Measurements from ENCODE around the gene CFAP92. TPM values are rescaled to one million over a fixed set of nuclear protein-coding genes. Genes with fewer than 3 reads are reported as not detected.
"Not testable (repeated sequence)": the region's sequence is repeated elsewhere in the genome, so short reads cannot be mapped to it uniquely, and the experiment has no call there.

The CFAP92 gene
- total RNA-seq, 1 experiment from 2014 or later, result 0.18 TPM

DNA sequence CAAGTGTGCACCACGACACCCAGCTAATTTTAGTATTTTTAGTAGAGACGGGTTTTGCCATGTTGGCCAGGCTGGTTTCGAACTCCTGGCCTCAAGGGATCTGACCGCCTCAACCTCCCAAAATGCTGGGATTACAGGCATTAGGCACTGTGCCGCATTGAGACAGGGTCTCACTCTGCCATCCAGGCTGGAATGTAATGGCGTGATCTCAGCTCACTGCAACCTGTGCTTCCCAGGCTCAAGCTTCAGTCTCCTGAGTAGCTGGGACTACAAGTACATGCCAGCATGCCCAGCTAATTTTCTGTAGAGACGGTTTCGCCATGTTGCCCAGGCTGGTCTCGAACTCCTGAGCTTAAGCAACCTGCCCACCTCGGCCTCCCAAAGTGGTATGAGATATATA is 62.8 kb downstream of the CFAP92 start:
- Histone ChIP-seq H3K4me3 (ENCODE audit: low read depth in 2 of 2, low read length in 2 of 2) (no peak overlapping the region), H3K4me1 (ENCODE audit: control insufficient read depth, insufficient read depth, low read length) (no peaks in the 10 kb centered on the region), H3K9me3 (ENCODE audit: control insufficient read depth, insufficient read depth, low read depth, low read length) (no peaks in the 10 kb centered on the region; the same call in 1 of the 2 replicates), H3K36me3 (ENCODE audit: control insufficient read depth, insufficient read depth, low read length) (no peaks in the 10 kb centered on the region), H3K27ac (ENCODE audit: low read length) (no peak overlapping the region), H3K27me3 (ENCODE audit: control insufficient read depth, insufficient read depth, low read length) (no peaks in the 10 kb centered on the region)
- intact Hi-C loops (cut with micrococcal nuclease; ENCODE audit: unreplicated experiment), result no loop called here
- DNase-seq (ENCODE audit: low read depth, low spot score), result no peak
- POLR2A ChIA-PET, result no interaction called here
- BruUV-seq (replicated peaks), result no TSS peak
- CTCF ChIA-PET, result no interaction called here
- in situ Hi-C loops (cut with HindIII; ENCODE audit: low pct_unique_long_range_greater_than_20kb, low sequenced_read_pairs), result no loop called here
- ATAC-seq, result no peak
- TF ChIP-seq SIN3A (IDR thresholded peaks at IDR 0.05; ENCODE audit: borderline replicate concordance, insufficient read depth, low read depth, low read length), result no peak
- TF ChIP-seq, protein P1, sequence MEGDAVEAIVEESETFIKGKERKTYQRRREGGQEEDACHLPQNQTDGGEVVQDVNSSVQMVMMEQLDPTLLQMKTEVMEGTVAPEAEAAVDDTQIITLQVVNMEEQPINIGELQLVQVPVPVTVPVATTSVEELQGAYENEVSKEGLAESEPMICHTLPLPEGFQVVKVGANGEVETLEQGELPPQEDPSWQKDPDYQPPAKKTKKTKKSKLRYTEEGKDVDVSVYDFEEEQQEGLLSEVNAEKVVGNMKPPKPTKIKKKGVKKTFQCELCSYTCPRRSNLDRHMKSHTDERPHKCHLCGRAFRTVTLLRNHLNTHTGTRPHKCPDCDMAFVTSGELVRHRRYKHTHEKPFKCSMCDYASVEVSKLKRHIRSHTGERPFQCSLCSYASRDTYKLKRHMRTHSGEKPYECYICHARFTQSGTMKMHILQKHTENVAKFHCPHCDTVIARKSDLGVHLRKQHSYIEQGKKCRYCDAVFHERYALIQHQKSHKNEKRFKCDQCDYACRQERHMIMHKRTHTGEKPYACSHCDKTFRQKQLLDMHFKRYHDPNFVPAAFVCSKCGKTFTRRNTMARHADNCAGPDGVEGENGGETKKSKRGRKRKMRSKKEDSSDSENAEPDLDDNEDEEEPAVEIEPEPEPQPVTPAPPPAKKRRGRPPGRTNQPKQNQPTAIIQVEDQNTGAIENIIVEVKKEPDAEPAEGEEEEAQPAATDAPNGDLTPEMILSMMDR (IDR thresholded peaks at IDR 0.05), result no peak
- no peak for TF ChIP-seq POLR2AphosphoS5 (IDR thresholded peaks at IDR 0.05; ENCODE audit: low read depth, low read length)
- TF ChIP-seq, protein P2, sequence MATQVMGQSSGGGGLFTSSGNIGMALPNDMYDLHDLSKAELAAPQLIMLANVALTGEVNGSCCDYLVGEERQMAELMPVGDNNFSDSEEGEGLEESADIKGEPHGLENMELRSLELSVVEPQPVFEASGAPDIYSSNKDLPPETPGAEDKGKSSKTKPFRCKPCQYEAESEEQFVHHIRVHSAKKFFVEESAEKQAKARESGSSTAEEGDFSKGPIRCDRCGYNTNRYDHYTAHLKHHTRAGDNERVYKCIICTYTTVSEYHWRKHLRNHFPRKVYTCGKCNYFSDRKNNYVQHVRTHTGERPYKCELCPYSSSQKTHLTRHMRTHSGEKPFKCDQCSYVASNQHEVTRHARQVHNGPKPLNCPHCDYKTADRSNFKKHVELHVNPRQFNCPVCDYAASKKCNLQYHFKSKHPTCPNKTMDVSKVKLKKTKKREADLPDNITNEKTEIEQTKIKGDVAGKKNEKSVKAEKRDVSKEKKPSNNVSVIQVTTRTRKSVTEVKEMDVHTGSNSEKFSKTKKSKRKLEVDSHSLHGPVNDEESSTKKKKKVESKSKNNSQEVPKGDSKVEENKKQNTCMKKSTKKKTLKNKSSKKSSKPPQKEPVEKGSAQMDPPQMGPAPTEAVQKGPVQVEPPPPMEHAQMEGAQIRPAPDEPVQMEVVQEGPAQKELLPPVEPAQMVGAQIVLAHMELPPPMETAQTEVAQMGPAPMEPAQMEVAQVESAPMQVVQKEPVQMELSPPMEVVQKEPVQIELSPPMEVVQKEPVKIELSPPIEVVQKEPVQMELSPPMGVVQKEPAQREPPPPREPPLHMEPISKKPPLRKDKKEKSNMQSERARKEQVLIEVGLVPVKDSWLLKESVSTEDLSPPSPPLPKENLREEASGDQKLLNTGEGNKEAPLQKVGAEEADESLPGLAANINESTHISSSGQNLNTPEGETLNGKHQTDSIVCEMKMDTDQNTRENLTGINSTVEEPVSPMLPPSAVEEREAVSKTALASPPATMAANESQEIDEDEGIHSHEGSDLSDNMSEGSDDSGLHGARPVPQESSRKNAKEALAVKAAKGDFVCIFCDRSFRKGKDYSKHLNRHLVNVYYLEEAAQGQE (IDR thresholded peaks at IDR 0.05; ENCODE audit: insufficient read depth in 1 of 2, low read depth in 2 of 2, low read length in 1 of 2), result no peak
- TF ChIP-seq TCF7L2 (IDR thresholded peaks at IDR 0.05; ENCODE audit: low read depth, low read length), result no peak

DNA sequence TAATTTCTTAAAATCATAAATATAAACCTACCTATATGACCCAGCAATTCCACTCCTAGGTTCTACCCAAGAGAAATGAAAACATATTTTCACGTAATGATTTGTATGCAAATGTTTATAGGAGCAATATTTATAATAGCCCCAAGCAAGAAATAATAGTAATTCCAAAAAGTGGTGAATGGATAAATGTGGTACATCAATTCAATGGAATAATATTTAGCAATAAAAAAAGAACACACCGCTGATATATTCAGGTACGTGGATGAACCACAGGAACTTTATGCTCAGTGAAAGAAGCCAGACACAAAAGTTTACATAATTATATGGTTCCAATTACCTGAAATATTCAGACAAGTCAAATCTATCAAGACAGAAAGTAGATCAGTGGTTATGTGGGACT is 64.5 kb downstream of the CFAP92 start:
- ATAC-seq (no peak), DNase-seq (ENCODE audit: low read depth, low spot score) (no peak)
- in situ Hi-C loops (cut with HindIII; ENCODE audit: low pct_unique_long_range_greater_than_20kb, low sequenced_read_pairs), result no loop called here
- no peaks in the 10 kb centered on the region for H3K27me3 ChIP-seq (ENCODE audit: control insufficient read depth, insufficient read depth, low read length)
- no peaks in the 10 kb centered on the region for H3K4me1 ChIP-seq (ENCODE audit: control insufficient read depth, insufficient read depth, low read length)
- BruUV-seq (replicated peaks), result no TSS peak
- H3K27ac ChIP-seq (ENCODE audit: low read length), result no peak overlapping the region
- H3K36me3 ChIP-seq (ENCODE audit: control insufficient read depth, insufficient read depth, low read length), result no peaks in the 10 kb centered on the region
- intact Hi-C loops (cut with micrococcal nuclease; ENCODE audit: unreplicated experiment), result no loop called here
- no peak overlapping the region for H3K4me3 ChIP-seq (ENCODE audit: low read depth in 2 of 2, low read length in 2 of 2)
- ChIA-PET POLR2A (no interaction called here), CTCF (interaction anchor here (0.6 kb wide), 1 partner anchor 11 kb away, joined by 4 read pairs; no protein-coding TSS in a partner anchor)
- peaks cover 13% of the 10 kb centered on the region; the same call in 1 of the 2 replicates for H3K9me3 ChIP-seq (ENCODE audit: control insufficient read depth, insufficient read depth, low read depth, low read length)
- TF ChIP-seq POLR2AphosphoS5 (IDR thresholded peaks at IDR 0.05; ENCODE audit: low read depth, low read length), result no peak
- no peak for TF ChIP-seq SIN3A (IDR thresholded peaks at IDR 0.05; ENCODE audit: borderline replicate concordance, insufficient read depth, low read depth, low read length)
- TF ChIP-seq, protein P1 (IDR thresholded peaks at IDR 0.05), result no peak
- TF ChIP-seq, protein P2 (IDR thresholded peaks at IDR 0.05; ENCODE audit: insufficient read depth in 1 of 2, low read depth in 2 of 2, low read length in 1 of 2), result no peak
- TF ChIP-seq TCF7L2 (IDR thresholded peaks at IDR 0.05; ENCODE audit: low read depth, low read length), result no peak

DNA sequence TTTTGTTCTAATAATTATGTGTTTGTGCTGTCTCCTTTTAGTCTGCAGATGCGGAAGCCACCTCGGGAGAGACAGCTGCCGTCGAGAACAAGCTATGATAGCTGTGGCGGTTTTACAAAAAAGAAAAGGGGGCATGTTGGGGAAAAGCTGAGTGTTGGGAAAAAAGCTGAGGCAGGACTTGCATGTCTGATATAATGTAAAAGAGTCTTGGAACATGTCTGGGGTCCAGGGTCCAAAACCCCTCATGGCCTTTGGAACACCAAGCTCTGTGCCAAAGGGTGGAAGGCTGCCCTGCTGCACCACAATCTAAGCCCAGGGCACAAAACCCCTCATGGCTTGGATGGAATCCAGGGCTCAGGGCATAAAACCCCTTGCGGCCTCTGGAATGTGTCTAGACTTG is 69.9 kb downstream of the CFAP92 start:
- H3K4me3 ChIP-seq (ENCODE audit: low read depth in 2 of 2, low read length in 2 of 2); DNase-seq (ENCODE audit: low read depth, low spot score); CTCF ChIA-PET; POLR2A ChIA-PET; BruUV-seq (replicated peaks); H3K27me3 ChIP-seq (ENCODE audit: control insufficient read depth, insufficient read depth, low read length); ATAC-seq; H3K36me3 ChIP-seq (ENCODE audit: control insufficient read depth, insufficient read depth, low read length); H3K4me1 ChIP-seq (ENCODE audit: control insufficient read depth, insufficient read depth, low read length); H3K27ac ChIP-seq (ENCODE audit: low read length); in situ Hi-C loops (cut with HindIII; ENCODE audit: low pct_unique_long_range_greater_than_20kb, low sequenced_read_pairs): not testable (repeated sequence)
- intact Hi-C loops (cut with micrococcal nuclease; ENCODE audit: unreplicated experiment), result loop anchor here (5.0 kb wide), 1 partner anchor 242 kb away; no protein-coding TSS in a partner anchor
- H3K9me3 ChIP-seq (ENCODE audit: control insufficient read depth, insufficient read depth, low read depth, low read length), result peaks cover 29% of the 10 kb centered on the region

Measured in Panc1 (cell line).